Hematopoietic multipotent progenitor cell (in vitro differentiated cells): ENCODE results near the gene HIVEP3. TPM values are rescaled to one million over a fixed set of nuclear protein-coding genes. Genes with fewer than 3 reads are reported as not detected.

Source experiments
- DNase-seq, 3 donors: peaks; one replicate each; pipeline ENCODE4 v3.0.0-alpha.2; 2011 to 2015; ENCODE audit warnings: low read depth in 2 of 3, low spot score in 2 of 3
- total RNA-seq: library from RNA; depleted of rRNA; stranded (reverse); fragments of >200 nt; gene quantifications from one replicate; pipeline ENCODE4 v1.2.3, GENCODE V29; 2012

The HIVEP3 gene
- total RNA-seq, 1 donor = 4.6 TPM

- no peak for DNase-seq
These were observed 119.5 kb downstream of the HIVEP3 start for GRCh38 chr1:41799205-41799604.

GRCh38 chr1:41795205-41795762 lies 123.4 kb downstream of the HIVEP3 start:
- DNase-seq = peak in 1 of 3 donors; percentile 25

- DNase-seq = no peak
These were observed 124.7 kb downstream of the HIVEP3 start for GRCh38 chr1:41794031-41794430.

GRCh38 chr1:41792485-41792770 lies 126.3 kb downstream of the HIVEP3 start:
- no peak for DNase-seq

- peak in 1 of 3 donors; percentile 42 for DNase-seq
These were observed 126.8 kb downstream of the HIVEP3 start for GRCh38 chr1:41791667-41792484.

- DNase-seq = peak in 1 of 3 donors; percentile 18
These were observed 128.4 kb downstream of the HIVEP3 start for GRCh38 chr1:41790351-41790750.

GRCh38 chr1:41789661-41790330 lies 128.9 kb downstream of the HIVEP3 start:
- DNase-seq = no peak

- DNase-seq = no peak
These were observed 130.3 kb downstream of the HIVEP3 start for GRCh38 chr1:41788427-41788826.

- peak in 1 of 3 donors; percentile 51 for DNase-seq
These were observed 134.0 kb downstream of the HIVEP3 start for GRCh38 chr1:41784531-41785274.

- DNase-seq = peak in 1 of 3 donors; percentile 80
These were observed 135.5 kb downstream of the HIVEP3 start for GRCh38 chr1:41783189-41783639.

GRCh38 chr1:41780916-41781315 lies 137.8 kb downstream of the HIVEP3 start:
- no peak for DNase-seq

- no peak for DNase-seq
These were observed 138.4 kb downstream of the HIVEP3 start for GRCh38 chr1:41780322-41780721.

- DNase-seq = peak in 1 of 3 donors; percentile 37
These were observed 139.4 kb downstream of the HIVEP3 start for GRCh38 chr1:41779360-41779759.

- no peak for DNase-seq
These were observed 141.0 kb downstream of the HIVEP3 start for GRCh38 chr1:41777695-41778094.

- no peak for DNase-seq
These were observed 141.8 kb downstream of the HIVEP3 start for GRCh38 chr1:41776891-41777441.

- no peak for DNase-seq
These were observed 142.7 kb downstream of the HIVEP3 start for GRCh38 chr1:41775956-41776585.

- no peak for DNase-seq
These were observed 144.2 kb downstream of the HIVEP3 start for GRCh38 chr1:41774471-41774990.

- no peak for DNase-seq
These were observed 144.9 kb downstream of the HIVEP3 start for GRCh38 chr1:41773842-41774241.

- no peak for DNase-seq
These were observed 145.6 kb downstream of the HIVEP3 start for GRCh38 chr1:41773144-41773591.

GRCh38 chr1:41769068-41769467 lies 149.7 kb downstream of the HIVEP3 start:
- no peak for DNase-seq
